ENCODE measurements around the gene KRTAP1-1. TPM values are rescaled to one million over a fixed set of nuclear protein-coding genes. Genes with fewer than 3 reads are reported as not detected.
"Not testable (repeated sequence)": the region's sequence is repeated elsewhere in the genome, so short reads cannot be mapped to it uniquely, and the experiment has no call there.

The KRTAP1-1 gene
- total RNA-seq, 2 experiments from 2014 or later: not detected

DNA sequence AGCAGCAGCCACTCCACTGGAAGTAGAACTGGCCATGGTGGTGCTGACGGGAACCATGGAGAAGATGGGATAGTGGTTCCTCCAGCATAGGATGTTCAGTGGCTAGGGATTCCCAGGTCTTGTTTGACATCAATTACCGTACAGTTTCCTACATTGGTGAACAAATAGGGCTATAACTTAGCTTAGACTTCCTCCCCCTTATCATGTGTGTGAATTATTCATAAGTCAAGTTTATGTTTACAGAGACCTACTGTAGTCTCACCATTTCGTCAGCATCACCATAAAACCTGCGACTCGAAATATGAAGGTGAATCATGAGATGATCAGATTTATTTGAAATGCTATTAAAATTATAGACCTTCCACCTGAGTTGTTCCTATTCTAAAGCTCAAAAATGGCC, 17.5 kb upstream of the KRTAP1-1 start:
- no peaks in the 10 kb centered on the region for H3K9me3 ChIP-seq (ENCODE audit: control insufficient read depth in 1 of 2, insufficient read depth in 1 of 2, low read length in 2 of 2)
- no peaks in the 10 kb centered on the region for H3K36me3 Mint-ChIP-seq (ENCODE audit: low read depth)
- ChIA-PET CTCF (no interaction called here), POLR2A (no interaction called here)
- intact Hi-C loops (cut with DNase I, micrococcal nuclease): no loop called here
- H3K4me1 Mint-ChIP-seq (ENCODE audit: low read depth): no peaks in the 10 kb centered on the region
- H3K27ac Mint-ChIP-seq: no peak overlapping the region
- H3K4me3 ChIP-seq (ENCODE audit: low read length): no peak overlapping the region
- no peaks in the 10 kb centered on the region for H3K4me1 ChIP-seq (ENCODE audit: insufficient read depth, low read length)
- DNase-seq (no peak), ATAC-seq (ENCODE audit: poor library complexity) (no peak)
- no peaks in the 10 kb centered on the region for H3K36me3 ChIP-seq (ENCODE audit: insufficient read depth, low read length)
- H3K4me3 Mint-ChIP-seq: no peak overlapping the region
- H3K27me3 ChIP-seq (ENCODE audit: control insufficient read depth in 1 of 2, insufficient read depth in 2 of 2, low read length in 2 of 2): peaks cover 0 to 10% of the 10 kb centered on the region in 2 experiments
- TF ChIP-seq CTCF (IDR thresholded peaks at IDR 0.05): no peak
- peaks cover 72% of the 10 kb centered on the region for H3K27me3 Mint-ChIP-seq
- no peak overlapping the region for H3K27ac ChIP-seq (ENCODE audit: low read depth in 1 of 2, low read length in 2 of 2)
- peaks cover 7% of the 10 kb centered on the region for H3K9me3 Mint-ChIP-seq

DNA sequence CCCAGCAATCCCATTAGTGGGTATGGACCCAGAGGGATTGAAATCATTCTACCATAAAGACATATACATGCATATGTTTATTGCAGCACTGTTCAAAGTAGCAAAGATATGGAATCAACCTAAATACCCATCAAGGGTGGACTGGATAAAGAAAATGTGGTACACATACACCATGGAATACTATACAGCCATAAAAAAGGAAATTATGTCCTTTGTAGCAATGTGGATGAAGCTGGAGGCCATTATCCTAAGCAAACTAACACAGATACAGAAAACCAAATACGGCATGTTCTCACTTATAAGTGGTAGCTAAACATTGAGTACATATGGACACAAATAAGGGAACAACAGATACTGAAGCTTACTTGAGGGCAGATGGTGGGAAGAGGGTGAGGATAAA, 16.3 kb upstream of the KRTAP1-1 start:
- no peak for ATAC-seq (ENCODE audit: poor library complexity)
- peaks cover 7% of the 10 kb centered on the region for H3K9me3 Mint-ChIP-seq
- POLR2A ChIA-PET: no interaction called here
- Histone ChIP-seq H3K9me3 (ENCODE audit: control insufficient read depth in 1 of 2, insufficient read depth in 1 of 2, low read length in 2 of 2) (no peaks in the 10 kb centered on the region), H3K36me3 (ENCODE audit: insufficient read depth, low read length) (no peaks in the 10 kb centered on the region), H3K4me1 (ENCODE audit: insufficient read depth, low read length) (no peaks in the 10 kb centered on the region), H3K27ac (ENCODE audit: low read depth in 1 of 2, low read length in 2 of 2) (no peak overlapping the region), H3K27me3 (ENCODE audit: control insufficient read depth in 1 of 2, insufficient read depth in 2 of 2, low read length in 2 of 2) (peaks cover 0 to 10% of the 10 kb centered on the region in 2 experiments), H3K4me3 (ENCODE audit: low read length) (no peak overlapping the region)
- no peaks in the 10 kb centered on the region for H3K4me1 Mint-ChIP-seq (ENCODE audit: low read depth)
- CTCF ChIA-PET: no interaction called here
- no peak for TF ChIP-seq CTCF (IDR thresholded peaks at IDR 0.05)
- no peak for DNase-seq
- H3K27ac Mint-ChIP-seq: no peak overlapping the region
- no peak overlapping the region for H3K4me3 Mint-ChIP-seq
- intact Hi-C loops (cut with DNase I, micrococcal nuclease): no loop called here
- H3K36me3 Mint-ChIP-seq (ENCODE audit: low read depth): no peaks in the 10 kb centered on the region
- peaks cover 62% of the 10 kb centered on the region for H3K27me3 Mint-ChIP-seq

DNA sequence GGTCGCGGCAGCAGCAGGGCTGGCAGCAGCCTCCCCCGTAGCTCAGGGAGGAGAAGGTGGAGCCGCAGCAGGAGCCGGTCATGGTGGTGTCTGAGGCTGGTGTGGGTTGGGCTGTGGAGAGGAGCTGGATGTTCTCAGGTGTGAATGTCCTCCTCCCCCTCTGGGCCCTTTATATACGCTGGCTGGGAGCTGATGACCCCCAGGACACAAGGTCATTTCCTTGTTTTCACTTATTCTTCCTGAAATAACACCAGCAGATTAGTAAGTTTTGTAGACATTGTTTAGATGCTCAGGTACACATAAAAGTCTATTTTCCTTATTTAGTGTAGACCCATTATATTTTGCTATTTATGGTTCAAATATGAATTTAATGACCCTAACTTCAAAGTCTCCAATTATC, 13.9 kb upstream of the KRTAP1-1 start, which contains the start of gene KRTAP2-2:
TSS of gene KRTAP2-2 (minus strand) at position 101 of the 400 bp plus-strand sequence. CDS start at position 82, 19 bp downstream.
- H3K4me1 ChIP-seq (ENCODE audit: insufficient read depth, low read length); ATAC-seq (ENCODE audit: poor library complexity); CTCF ChIA-PET; POLR2A ChIA-PET; H3K9me3 Mint-ChIP-seq; H3K36me3 ChIP-seq (ENCODE audit: insufficient read depth, low read length); H3K4me3 ChIP-seq (ENCODE audit: low read length); DNase-seq; H3K4me1 Mint-ChIP-seq (ENCODE audit: low read depth); H3K9me3 ChIP-seq (ENCODE audit: control insufficient read depth in 1 of 2, insufficient read depth in 1 of 2, low read length in 2 of 2); H3K27ac ChIP-seq (ENCODE audit: low read depth in 1 of 2, low read length in 2 of 2); H3K4me3 Mint-ChIP-seq; H3K27ac Mint-ChIP-seq; H3K27me3 ChIP-seq (ENCODE audit: control insufficient read depth in 1 of 2, insufficient read depth in 2 of 2, low read length in 2 of 2); H3K36me3 Mint-ChIP-seq (ENCODE audit: low read depth): not testable (repeated sequence)
- intact Hi-C loops (cut with DNase I, micrococcal nuclease): loop anchor here in 1 of 2 experiments (1.0 kb wide), 1 partner anchor 40 kb away; no protein-coding TSS in a partner anchor
- H3K27me3 Mint-ChIP-seq: peaks cover 46% of the 10 kb centered on the region

- intact Hi-C loops (cut with DNase I, micrococcal nuclease); H3K27me3 ChIP-seq (ENCODE audit: control insufficient read depth in 1 of 2, insufficient read depth in 2 of 2, low read length in 2 of 2): not testable (repeated sequence)
Measured at GRCh38 chr17:41054556-41054955, 13.3 kb upstream of the KRTAP1-1 start.

More at GRCh38 chr17:41054556-41054955, 13.3 kb upstream of the KRTAP1-1 start:
- H3K27ac ChIP-seq (ENCODE audit: low read depth in 1 of 2, low read length in 2 of 2); H3K4me3 ChIP-seq (ENCODE audit: low read length); ATAC-seq (ENCODE audit: poor library complexity); POLR2A ChIA-PET; H3K4me1 ChIP-seq (ENCODE audit: insufficient read depth, low read length); H3K36me3 Mint-ChIP-seq (ENCODE audit: low read depth); H3K9me3 ChIP-seq (ENCODE audit: control insufficient read depth in 1 of 2, insufficient read depth in 1 of 2, low read length in 2 of 2); CTCF ChIA-PET; H3K4me1 Mint-ChIP-seq (ENCODE audit: low read depth); H3K27ac Mint-ChIP-seq; H3K36me3 ChIP-seq (ENCODE audit: insufficient read depth, low read length); DNase-seq; H3K4me3 Mint-ChIP-seq; H3K9me3 Mint-ChIP-seq: not testable (repeated sequence)
- H3K27me3 Mint-ChIP-seq: peaks cover 42% of the 10 kb centered on the region
